GM12801 (cell line): ENCODE data around the gene SAMSN1.

Experiments
- TF ChIP-seq, protein P1 (sequence below): IDR thresholded peaks from one replicate; pipeline ENCODE4 v1.5.1; 2011; ENCODE audit warnings: control low read depth; ENCODE audit not compliant: insufficient read length; ENCODE audit errors: extremely low read depth

SAMSN1 gene

DNA sequence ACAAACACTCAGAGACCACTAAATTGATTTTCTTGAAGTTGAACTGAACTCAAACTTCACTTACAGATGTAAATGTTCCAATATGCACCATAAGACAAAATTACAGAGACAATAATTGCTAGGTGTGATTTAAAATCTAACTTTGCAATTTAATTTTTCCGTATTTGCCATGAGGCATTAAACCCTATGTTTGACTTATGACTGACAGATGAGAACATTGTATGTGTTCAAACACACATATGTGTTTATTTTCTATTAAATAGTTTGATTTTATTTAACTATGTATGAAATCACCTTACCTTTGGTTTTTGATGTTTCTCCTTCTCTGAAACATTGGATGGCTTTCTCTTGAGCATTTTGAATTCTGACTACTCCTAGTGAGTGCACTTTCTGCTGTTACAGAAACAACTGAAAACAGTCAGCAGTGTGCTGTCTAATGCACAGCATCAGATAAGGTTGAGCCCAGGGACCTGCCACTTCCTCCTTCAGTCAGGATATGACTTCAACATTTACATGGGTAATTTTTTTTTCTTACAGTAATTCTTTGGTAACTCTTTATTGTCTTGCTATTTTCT lies at the start of gene SAMSN1:
SAMSN1 (minus strand) TSS at position 410 of the 575 bp plus-strand sequence; CDS start at position 356, 54 bp downstream.
- TF ChIP-seq, protein P1, sequence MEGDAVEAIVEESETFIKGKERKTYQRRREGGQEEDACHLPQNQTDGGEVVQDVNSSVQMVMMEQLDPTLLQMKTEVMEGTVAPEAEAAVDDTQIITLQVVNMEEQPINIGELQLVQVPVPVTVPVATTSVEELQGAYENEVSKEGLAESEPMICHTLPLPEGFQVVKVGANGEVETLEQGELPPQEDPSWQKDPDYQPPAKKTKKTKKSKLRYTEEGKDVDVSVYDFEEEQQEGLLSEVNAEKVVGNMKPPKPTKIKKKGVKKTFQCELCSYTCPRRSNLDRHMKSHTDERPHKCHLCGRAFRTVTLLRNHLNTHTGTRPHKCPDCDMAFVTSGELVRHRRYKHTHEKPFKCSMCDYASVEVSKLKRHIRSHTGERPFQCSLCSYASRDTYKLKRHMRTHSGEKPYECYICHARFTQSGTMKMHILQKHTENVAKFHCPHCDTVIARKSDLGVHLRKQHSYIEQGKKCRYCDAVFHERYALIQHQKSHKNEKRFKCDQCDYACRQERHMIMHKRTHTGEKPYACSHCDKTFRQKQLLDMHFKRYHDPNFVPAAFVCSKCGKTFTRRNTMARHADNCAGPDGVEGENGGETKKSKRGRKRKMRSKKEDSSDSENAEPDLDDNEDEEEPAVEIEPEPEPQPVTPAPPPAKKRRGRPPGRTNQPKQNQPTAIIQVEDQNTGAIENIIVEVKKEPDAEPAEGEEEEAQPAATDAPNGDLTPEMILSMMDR = no peak

DNA sequence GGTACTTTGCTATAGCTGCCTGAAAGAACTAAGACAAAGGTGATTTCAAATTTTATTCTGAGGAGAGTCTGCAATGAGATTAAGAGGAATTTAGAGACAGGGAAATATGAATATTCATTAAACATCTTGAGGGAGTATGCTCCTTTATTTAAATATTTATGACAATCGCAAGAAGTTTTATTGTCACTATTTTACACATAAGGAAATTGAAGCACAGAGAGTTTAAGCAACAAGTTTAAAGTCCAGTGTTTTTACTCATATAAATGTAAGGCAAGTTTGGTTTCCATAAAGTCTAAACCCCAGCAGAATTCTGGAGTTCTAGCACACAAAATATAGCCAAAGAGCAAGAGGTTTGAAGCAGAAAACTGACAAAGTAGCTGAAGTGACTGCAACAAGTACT lies 49.3 kb upstream of the SAMSN1 start:
- TF ChIP-seq, protein P1 = no peak

DNA sequence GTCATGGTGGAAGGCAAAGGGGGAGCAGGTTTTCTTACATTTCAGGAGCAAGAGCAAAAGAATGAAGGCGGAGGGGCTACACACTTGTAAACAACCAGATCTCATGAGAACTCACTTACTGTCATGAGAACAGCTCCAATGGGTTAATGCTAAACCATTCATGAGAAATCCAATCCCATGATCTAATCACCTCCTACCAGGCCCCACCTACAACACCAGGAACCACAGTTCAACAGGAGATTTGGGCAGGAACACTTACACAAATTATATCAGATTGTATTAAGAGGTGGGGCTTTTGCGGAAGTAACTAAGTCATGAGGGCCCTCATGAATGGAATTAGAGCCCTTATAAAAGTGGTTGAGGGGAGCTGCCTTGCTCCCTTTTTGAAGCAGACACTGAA lies 48.9 kb upstream of the SAMSN1 start:
- TF ChIP-seq, protein P1 = no peak

DNA sequence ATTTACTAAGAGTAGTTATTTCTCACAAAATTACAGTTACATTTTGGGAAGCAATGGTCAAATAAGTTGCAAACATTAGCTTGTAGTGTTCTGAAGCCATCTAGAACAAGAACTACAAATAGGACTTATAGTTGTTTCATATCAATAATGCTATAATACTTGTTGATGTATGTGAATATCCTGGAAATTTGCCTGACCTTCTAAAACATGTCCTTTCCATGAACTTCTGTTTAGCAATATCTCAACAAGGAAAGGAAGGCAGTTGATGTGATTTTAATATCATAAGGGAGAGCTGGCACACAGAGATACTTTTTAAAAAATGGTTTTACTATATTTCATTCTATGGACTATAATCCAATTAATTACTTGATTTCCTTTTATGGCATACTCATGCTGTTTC lies 47.1 kb upstream of the SAMSN1 start:
- TF ChIP-seq, protein P1 = no peak

DNA sequence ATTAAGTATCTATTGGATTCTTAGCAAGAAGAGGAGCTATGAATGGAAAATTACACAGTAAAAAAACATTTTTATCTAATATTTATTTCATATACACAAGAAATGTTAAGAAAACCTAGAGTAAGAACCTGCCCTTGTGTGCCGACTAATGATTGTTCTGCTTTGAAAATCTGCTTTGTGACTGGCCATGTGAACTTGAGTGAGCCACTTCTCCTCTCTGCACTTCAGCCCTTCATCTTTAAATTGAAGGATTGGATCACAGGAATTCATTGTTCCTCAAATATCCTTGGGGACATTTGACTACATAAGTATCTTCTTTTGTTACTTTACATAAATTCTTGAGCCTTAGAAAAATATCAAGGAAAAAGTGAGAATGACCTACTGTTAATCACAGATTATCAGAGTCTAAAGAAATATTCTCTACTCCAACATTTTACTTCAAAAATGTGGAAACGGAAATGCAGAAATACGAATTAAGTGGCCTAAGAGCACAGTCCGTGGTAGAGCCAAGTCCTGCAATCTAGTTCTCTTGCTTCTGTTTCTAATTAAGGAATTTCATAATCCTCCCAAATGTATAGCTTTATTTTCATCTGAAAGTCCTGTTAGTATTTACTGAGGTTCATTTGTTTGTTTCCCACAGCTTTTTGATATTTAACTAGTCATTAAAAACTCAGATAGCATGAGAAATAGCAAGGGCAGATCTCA lies 46.3 kb upstream of the SAMSN1 start:
- TF ChIP-seq, protein P1 = no peak

DNA sequence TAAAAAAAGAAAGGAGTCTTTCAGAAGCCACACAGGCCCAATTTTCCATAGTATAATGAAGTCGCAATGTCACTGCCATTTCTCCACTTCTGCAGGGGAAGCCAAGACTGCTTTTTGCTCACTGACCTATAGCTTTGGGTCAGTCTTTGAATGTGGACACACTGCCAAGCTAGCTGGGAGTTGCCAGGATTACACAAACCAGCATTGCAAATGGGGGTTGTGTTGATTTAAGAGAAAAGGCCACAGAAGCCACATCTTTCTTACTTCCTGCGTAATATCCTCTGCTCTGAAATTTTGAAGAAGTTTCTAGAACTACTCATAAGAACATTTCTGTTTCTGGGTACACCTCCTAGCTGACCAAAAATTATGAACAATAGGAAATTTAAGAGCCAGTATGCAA lies 45.8 kb upstream of the SAMSN1 start:
- TF ChIP-seq, protein P1 = no peak

DNA sequence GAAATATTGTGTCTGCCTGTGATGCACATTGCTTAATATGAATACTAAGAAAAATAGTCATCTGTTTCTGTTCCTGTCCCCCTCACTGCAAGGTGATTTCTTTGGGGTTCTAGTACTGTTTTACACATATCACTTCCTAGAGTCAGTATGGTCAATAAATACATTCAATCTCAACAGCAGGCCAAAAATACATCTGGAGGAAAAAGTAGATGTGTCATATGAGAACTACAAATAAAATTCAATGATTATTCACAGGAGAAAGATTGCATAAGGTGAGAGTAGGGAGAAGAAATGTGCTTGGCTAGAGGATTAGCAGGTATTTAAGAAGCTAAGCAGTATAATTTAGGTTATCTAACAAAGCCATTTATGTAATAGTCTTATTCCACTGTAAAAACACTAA lies 45.3 kb upstream of the SAMSN1 start:
- TF ChIP-seq, protein P1 = no peak
